ENCODE measurements around the gene ZNF526. TPM values are rescaled to one million over a fixed set of nuclear protein-coding genes. Genes with fewer than 3 reads are reported as not detected.

The ZNF526 gene
- total and polyA plus RNA-seq, 4 donors, result 2.6 to 12.3 (median 5.5) TPM

GRCh38 chr19:42214810-42215485, 5.2 kb upstream of the ZNF526 start:
- H3K4me3 ChIP-seq (ENCODE audit: low read length in 2 of 2), result no peak overlapping the region
- H3K9me3 ChIP-seq (ENCODE audit: control insufficient read depth, low read length), result no peaks in the 10 kb centered on the region
- H3K4me1 ChIP-seq (ENCODE audit: control insufficient read depth in 1 of 2, insufficient read depth in 2 of 2, low read length in 2 of 2), result no peaks in the 10 kb centered on the region
- H3K27ac ChIP-seq (ENCODE audit: low read depth in 1 of 2, low read length in 2 of 2), result no peak overlapping the region
- H3K36me3 ChIP-seq (ENCODE audit: control insufficient read depth in 1 of 2, insufficient read depth in 2 of 2, low read length in 1 of 2), result no peaks in the 10 kb centered on the region
- 80 to 82% methylated on average over 11 of the region's 11 CpGs for WGBS, 2 donors
- ATAC-seq (ENCODE audit: low FRiP score), result no peak
- intact Hi-C loops (cut with DNase I), result no loop called here
- DNase-seq, result no peak
- no peaks in the 10 kb centered on the region for H3K27me3 ChIP-seq (ENCODE audit: control insufficient read depth in 1 of 2, insufficient read depth in 2 of 2, low read length in 1 of 2)

- H3K27me3 ChIP-seq (ENCODE audit: control insufficient read depth in 1 of 2, insufficient read depth in 2 of 2, low read length in 1 of 2), result no peaks in the 10 kb centered on the region
- 1 to 2% methylated on average over 72 to 79 of the region's 79 CpGs for WGBS, 2 donors
- no peaks in the 10 kb centered on the region for H3K4me1 ChIP-seq (ENCODE audit: control insufficient read depth in 1 of 2, insufficient read depth in 2 of 2, low read length in 2 of 2)
- intact Hi-C loops (cut with DNase I), result no loop called here
- ATAC-seq (ENCODE audit: low FRiP score), result peak; percentile 46
- H3K4me3 ChIP-seq (ENCODE audit: low read length in 2 of 2), result peak overlapping the region; percentile 44 to 70
- no peaks in the 10 kb centered on the region for H3K36me3 ChIP-seq (ENCODE audit: control insufficient read depth in 1 of 2, insufficient read depth in 2 of 2, low read length in 1 of 2)
- H3K9me3 ChIP-seq (ENCODE audit: control insufficient read depth, low read length), result no peaks in the 10 kb centered on the region
- H3K27ac ChIP-seq (ENCODE audit: low read depth in 1 of 2, low read length in 2 of 2), result peak overlapping the region in 1 of 2 donors; percentile 20
- DNase-seq, result peak; percentile 74 to 84
These were observed 3.2 kb upstream of the ZNF526 start for GRCh38 chr19:42216653-42217519.

GRCh38 chr19:42217520-42218437, 2.3 kb upstream of the ZNF526 start, which contains the start of gene DEDD2:
Gene DEDD2 (minus strand): TSS chr19:42217677. CDS start chr19:42217007, 670 bp downstream.
- DNase-seq, result peak; percentile 99 to 100
- ATAC-seq (ENCODE audit: low FRiP score), result peak; percentile 94
- Histone ChIP-seq H3K27ac (ENCODE audit: low read depth in 1 of 2, low read length in 2 of 2) (peak within 1 kb of the TSS in 1 of 2 donors; percentile 37), H3K4me1 (ENCODE audit: control insufficient read depth in 1 of 2, insufficient read depth in 2 of 2, low read length in 2 of 2) (no peaks in the 10 kb centered on the region), H3K36me3 (ENCODE audit: control insufficient read depth in 1 of 2, insufficient read depth in 2 of 2, low read length in 1 of 2) (no peaks in the 10 kb centered on the region), H3K9me3 (ENCODE audit: control insufficient read depth, low read length) (no peaks in the 10 kb centered on the region), H3K27me3 (ENCODE audit: control insufficient read depth in 1 of 2, insufficient read depth in 2 of 2, low read length in 1 of 2) (no peaks in the 10 kb centered on the region), H3K4me3 (ENCODE audit: low read length in 2 of 2) (peak within 1 kb of the TSS; percentile 44 to 70)
- WGBS, 2 donors, result 16 to 17% methylated on average over 51 to 57 of the region's 57 CpGs
- intact Hi-C loops (cut with DNase I), result no loop called here

- Histone ChIP-seq H3K27me3 (ENCODE audit: control insufficient read depth in 1 of 2, insufficient read depth in 2 of 2, low read length in 1 of 2) (no peaks in the 10 kb centered on the region), H3K4me3 (ENCODE audit: low read length in 2 of 2) (peak overlapping the region; percentile 51 to 65), H3K9me3 (ENCODE audit: control insufficient read depth, low read length) (no peaks in the 10 kb centered on the region), H3K36me3 (ENCODE audit: control insufficient read depth in 1 of 2, insufficient read depth in 2 of 2, low read length in 1 of 2) (peaks cover 0 to 7% of the 10 kb centered on the region in 2 donors), H3K4me1 (ENCODE audit: control insufficient read depth in 1 of 2, insufficient read depth in 2 of 2, low read length in 2 of 2) (no peaks in the 10 kb centered on the region), H3K27ac (ENCODE audit: low read depth in 1 of 2, low read length in 2 of 2) (no peak overlapping the region)
- intact Hi-C loops (cut with DNase I), result no loop called here
- 1% methylated on average over 6 of the region's 6 CpGs for WGBS, 2 donors
- DNase-seq (no peak), ATAC-seq (ENCODE audit: low FRiP score) (no peak)
These were observed 612 bp downstream of the ZNF526 start for GRCh38 chr19:42220751-42221097.

DNA sequence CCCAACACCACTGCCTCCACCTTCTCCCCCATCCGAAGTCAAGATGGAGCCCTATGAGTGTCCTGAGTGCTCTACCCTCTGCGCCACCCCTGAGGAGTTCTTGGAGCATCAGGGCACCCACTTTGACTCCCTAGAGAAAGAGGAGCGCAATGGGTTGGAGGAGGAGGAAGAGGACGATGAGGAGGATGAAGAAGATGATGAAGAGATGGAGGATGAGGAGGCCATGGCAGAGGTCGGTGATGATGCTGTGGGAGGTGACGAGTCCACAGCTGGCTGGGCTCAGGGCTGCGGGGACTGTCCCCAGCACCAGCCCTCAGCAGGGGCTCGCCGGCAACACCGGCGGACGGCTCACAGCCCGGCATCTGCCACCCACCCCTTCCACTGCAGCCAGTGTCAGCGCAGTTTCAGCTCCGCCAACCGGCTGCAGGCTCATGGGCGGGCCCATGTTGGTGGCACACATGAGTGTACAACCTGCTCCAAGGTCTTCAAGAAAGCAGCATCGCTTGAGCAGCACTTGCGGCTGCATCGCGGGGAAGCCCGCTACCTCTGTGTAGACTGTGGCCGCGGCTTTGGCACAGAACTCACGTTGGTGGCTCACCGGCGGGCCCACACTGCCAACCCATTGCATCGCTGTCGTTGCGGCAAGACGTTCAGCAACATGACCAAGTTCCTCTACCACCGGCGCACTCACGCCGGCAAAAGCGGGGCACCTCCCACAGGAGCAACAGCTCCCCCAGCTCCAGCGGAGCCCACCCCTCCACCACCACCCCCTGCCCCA, 5.0 kb downstream of the ZNF526 start:
- no peak overlapping the region for H3K4me3 ChIP-seq (ENCODE audit: low read length in 2 of 2)
- H3K9me3 ChIP-seq (ENCODE audit: control insufficient read depth, low read length), result no peaks in the 10 kb centered on the region
- DNase-seq, result no peak
- H3K4me1 ChIP-seq (ENCODE audit: control insufficient read depth in 1 of 2, insufficient read depth in 2 of 2, low read length in 2 of 2), result no peaks in the 10 kb centered on the region
- WGBS, 2 donors, result 95 to 96% methylated on average over 36 to 37 of the region's 37 CpGs
- H3K27ac ChIP-seq (ENCODE audit: low read depth in 1 of 2, low read length in 2 of 2), result no peak overlapping the region
- peaks cover 0 to 16% of the 10 kb centered on the region in 2 donors for H3K36me3 ChIP-seq (ENCODE audit: control insufficient read depth in 1 of 2, insufficient read depth in 2 of 2, low read length in 1 of 2)
- ATAC-seq (ENCODE audit: low FRiP score), result no peak
- no peaks in the 10 kb centered on the region for H3K27me3 ChIP-seq (ENCODE audit: control insufficient read depth in 1 of 2, insufficient read depth in 2 of 2, low read length in 1 of 2)
- intact Hi-C loops (cut with DNase I), result no loop called here

DNA sequence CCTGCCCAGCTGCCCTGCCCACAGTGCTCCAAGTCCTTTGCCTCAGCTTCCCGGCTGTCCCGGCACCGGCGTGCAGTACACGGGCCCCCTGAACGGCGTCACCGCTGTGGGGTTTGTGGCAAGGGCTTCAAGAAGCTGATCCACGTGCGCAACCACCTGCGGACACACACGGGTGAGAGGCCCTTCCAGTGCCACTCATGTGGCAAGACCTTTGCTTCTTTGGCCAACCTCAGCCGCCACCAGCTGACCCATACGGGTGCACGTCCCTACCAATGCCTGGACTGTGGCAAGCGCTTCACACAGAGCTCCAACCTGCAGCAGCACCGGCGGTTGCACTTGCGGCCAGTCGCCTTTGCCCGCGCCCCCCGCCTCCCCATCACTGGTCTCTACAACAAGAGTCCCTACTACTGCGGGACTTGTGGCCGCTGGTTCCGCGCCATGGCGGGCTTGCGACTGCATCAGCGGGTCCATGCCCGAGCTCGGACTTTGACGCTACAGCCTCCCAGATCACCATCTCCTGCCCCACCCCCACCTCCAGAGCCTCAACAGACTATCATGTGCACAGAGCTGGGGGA, 5.7 kb downstream of the ZNF526 start:
- Histone ChIP-seq H3K4me3 (ENCODE audit: low read length in 2 of 2) (no peak overlapping the region), H3K36me3 (ENCODE audit: control insufficient read depth in 1 of 2, insufficient read depth in 2 of 2, low read length in 1 of 2) (peaks cover 0 to 16% of the 10 kb centered on the region in 2 donors), H3K27ac (ENCODE audit: low read depth in 1 of 2, low read length in 2 of 2) (no peak overlapping the region), H3K4me1 (ENCODE audit: control insufficient read depth in 1 of 2, insufficient read depth in 2 of 2, low read length in 2 of 2) (no peaks in the 10 kb centered on the region), H3K27me3 (ENCODE audit: control insufficient read depth in 1 of 2, insufficient read depth in 2 of 2, low read length in 1 of 2) (no peaks in the 10 kb centered on the region), H3K9me3 (ENCODE audit: control insufficient read depth, low read length) (no peaks in the 10 kb centered on the region)
- intact Hi-C loops (cut with DNase I), result no loop called here
- DNase-seq (no peak), ATAC-seq (ENCODE audit: low FRiP score) (no peak)
- 94 to 96% methylated on average over 33 of the region's 33 CpGs for WGBS, 2 donors

GRCh38 chr19:42226886-42227285, 6.8 kb downstream of the ZNF526 start:
- intact Hi-C loops (cut with DNase I), result no loop called here
- Histone ChIP-seq H3K4me1 (ENCODE audit: control insufficient read depth in 1 of 2, insufficient read depth in 2 of 2, low read length in 2 of 2) (no peaks in the 10 kb centered on the region), H3K36me3 (ENCODE audit: control insufficient read depth in 1 of 2, insufficient read depth in 2 of 2, low read length in 1 of 2) (peaks cover 0 to 17% of the 10 kb centered on the region in 2 donors), H3K9me3 (ENCODE audit: control insufficient read depth, low read length) (no peaks in the 10 kb centered on the region), H3K27me3 (ENCODE audit: control insufficient read depth in 1 of 2, insufficient read depth in 2 of 2, low read length in 1 of 2) (no peaks in the 10 kb centered on the region), H3K27ac (ENCODE audit: low read depth in 1 of 2, low read length in 2 of 2) (no peak overlapping the region), H3K4me3 (ENCODE audit: low read length in 2 of 2) (no peak overlapping the region)
- ATAC-seq (ENCODE audit: low FRiP score) (no peak), DNase-seq (no peak)
- 78 to 95% methylated on average over 1 of the region's 1 CpG for whole genome bisulfite sequencing, 2 donors

All from aorta (tissue), 5 donors.